DOHH2 (cell line): ENCODE measurements around the gene OR2A1.
"Not testable (repeated sequence)": the region's sequence is repeated elsewhere in the genome, so short reads cannot be mapped to it uniquely, and the experiment has no call there.

Experiments
- H3F3A ChIP-seq: fragments of 200-600 bp; sonication (generic), shearing (Covaris generic); 2 replicates; pipeline ENCODE4 v1.6.0; 2016; ENCODE audit warnings: antibody characterized with exemption, mild to moderate bottlenecking; ENCODE audit not compliant: control insufficient read depth, insufficient read depth
- H3K27ac ChIP-seq: fragments of 200-600 bp; sonication (generic); 2 replicates; pipeline ENCODE4 v1.5.1; 2014; ENCODE audit warnings: low read depth, mild to moderate bottlenecking, low read length, moderate library complexity
- H3K27me3 ChIP-seq: fragments of 200-600 bp; sonication (generic); 2 replicates; pipeline ENCODE4 v1.6.1; 2014; ENCODE audit warnings: mild to moderate bottlenecking, low read length, mixed read lengths; ENCODE audit not compliant: control insufficient read depth
- H3K36me3 ChIP-seq: fragments of 200-600 bp; sonication (generic); 2 replicates; pipeline ENCODE4 v1.6.1; 2014; ENCODE audit warnings: mild to moderate bottlenecking, low read length, moderate library complexity, mixed read lengths; ENCODE audit not compliant: control insufficient read depth
- H3K4me1 ChIP-seq: fragments of 200-600 bp; sonication (generic); 2 replicates; pipeline ENCODE4 v1.6.1; 2014; ENCODE audit warnings: mild to moderate bottlenecking, low read length, mixed read lengths; ENCODE audit not compliant: control insufficient read depth
- H3K4me2 ChIP-seq: fragments of 200-600 bp; sonication (generic); 2 replicates; pipeline ENCODE4 v1.6.0; 2014; ENCODE audit warnings: mild to moderate bottlenecking, low read length, moderate library complexity
- H3K4me3 ChIP-seq: fragments of 200-600 bp; sonication (generic); 2 replicates; pipeline ENCODE4 v1.5.1; 2014; ENCODE audit warnings: mild to moderate bottlenecking, low read length, mixed read lengths
- H3K79me2 ChIP-seq: fragments of 200-600 bp; sonication (generic); 2 replicates; pipeline ENCODE4 v1.6.1; 2014; ENCODE audit warnings: mild to moderate bottlenecking, low read length, mixed read lengths; ENCODE audit not compliant: control insufficient read depth
- H3K9me2 ChIP-seq: fragments of 200-600 bp; sonication (generic); replicated peaks from 2 replicates; pipeline ENCODE4 v1.6.1; 2014; ENCODE audit warnings: mild to moderate bottlenecking, low read length, mixed read lengths; ENCODE audit not compliant: control insufficient read depth
- H3K9me3 ChIP-seq: fragments of 200-600 bp; sonication (generic); 2 replicates; pipeline ENCODE4 v1.6.1; 2014; ENCODE audit warnings: antibody characterized with exemption, low read length, mixed read lengths; ENCODE audit not compliant: control insufficient read depth, insufficient read depth
- H4K20me1 ChIP-seq: fragments of 200-600 bp; sonication (generic); 2 replicates; pipeline ENCODE4 v1.6.0; 2014; ENCODE audit warnings: low read depth, mild to moderate bottlenecking, antibody characterized with exemption, low read length, moderate library complexity; ENCODE audit not compliant: control insufficient read depth, insufficient read depth

OR2A1 gene

DNA sequence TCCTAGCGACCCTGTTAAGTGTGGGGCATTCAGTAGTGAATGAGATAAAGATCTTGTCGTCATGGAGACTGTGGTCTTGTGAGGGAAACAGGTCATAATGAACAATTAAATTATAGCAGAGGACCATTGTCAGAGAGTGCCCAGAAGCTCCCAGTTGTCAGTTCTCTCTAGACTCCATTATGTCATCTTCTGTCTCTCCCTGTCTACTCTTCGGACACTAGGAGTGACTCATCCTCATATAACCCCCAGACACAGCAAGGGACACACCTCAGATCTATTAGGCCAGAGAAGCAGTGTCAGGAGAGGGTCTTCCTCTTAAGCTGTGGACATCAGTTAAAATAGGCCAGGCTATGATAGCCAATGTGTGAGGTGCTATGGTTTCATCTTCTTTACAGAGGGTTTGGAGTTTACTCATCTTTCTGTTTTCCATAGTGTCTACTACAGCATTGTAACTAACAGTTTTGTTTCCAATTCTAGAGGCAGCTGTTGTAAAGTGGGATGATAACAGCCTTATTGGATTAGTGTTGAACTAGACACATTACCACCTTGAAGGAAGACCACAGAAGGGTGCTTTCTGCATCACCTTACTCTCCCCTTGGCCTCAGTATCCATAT is 24.9 kb upstream of the OR2A1 start:
- not testable (repeated sequence) for H3F3A ChIP-seq, H3K27me3 ChIP-seq, H3K36me3 ChIP-seq, H3K4me1 ChIP-seq, H3K4me2 ChIP-seq, H3K4me3 ChIP-seq, H3K9me2 ChIP-seq, H3K9me3 ChIP-seq, H3K79me2 ChIP-seq, H4K20me1 ChIP-seq, H3K27ac ChIP-seq

DNA sequence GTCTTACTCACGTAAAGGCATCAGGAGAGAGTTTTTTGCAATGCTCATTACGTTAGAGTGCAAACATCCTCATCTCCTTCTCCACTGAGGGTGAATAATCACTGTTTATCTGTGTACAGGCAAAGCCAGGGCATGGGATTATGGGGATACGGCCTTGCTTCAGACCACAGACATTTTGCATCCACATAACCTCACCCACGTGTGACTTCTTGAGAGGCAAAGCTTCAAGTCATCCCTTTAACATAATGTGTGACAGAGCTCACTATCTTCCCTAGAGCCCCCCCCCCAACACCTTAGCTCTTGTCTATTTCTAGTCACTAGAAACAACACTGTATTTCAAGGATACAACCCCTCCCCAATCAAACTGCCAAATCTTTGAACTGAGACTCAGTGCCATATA is 20.6 kb upstream of the OR2A1 start:
- not testable (repeated sequence) for H4K20me1 ChIP-seq, H3K4me1 ChIP-seq, H3K9me3 ChIP-seq, H3K4me3 ChIP-seq, H3K27ac ChIP-seq, H3K9me2 ChIP-seq, H3K27me3 ChIP-seq, H3K36me3 ChIP-seq, H3K4me2 ChIP-seq, H3F3A ChIP-seq, H3K79me2 ChIP-seq

DNA sequence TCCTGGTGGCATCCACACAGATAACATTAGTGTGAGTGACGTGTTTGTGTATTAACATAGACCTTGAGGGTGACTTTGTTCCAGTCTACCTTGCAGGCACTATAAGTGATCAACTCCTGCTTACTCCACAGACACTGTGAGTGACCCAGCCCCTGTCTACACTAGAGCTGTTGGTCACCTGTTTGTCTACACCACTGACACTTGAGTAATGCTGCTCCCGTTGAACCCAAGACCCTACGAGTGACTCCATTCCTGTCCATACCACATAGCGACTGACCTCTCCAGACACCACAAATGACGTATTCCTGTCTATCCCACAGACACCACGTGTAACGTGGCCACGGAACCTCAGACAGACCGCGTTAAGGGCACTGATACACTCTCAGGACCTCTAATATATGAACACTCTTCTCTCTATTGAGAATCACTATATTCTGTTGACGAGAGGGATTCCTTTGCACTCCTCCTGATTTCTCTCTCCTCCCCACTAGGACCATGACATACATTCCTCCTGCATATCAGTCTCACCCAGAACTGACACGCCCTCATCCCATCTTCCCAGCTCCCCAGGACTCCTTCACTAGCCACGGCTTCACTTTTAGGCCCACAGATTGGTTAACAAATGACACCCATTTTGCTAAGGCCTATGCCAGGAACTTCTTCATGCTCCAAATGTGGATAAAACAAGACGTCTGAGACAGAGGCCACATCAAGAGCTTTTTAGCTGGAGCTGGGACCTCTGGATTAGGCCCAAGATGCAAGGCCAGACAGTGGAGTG is 19.6 kb upstream of the OR2A1 start:
- not testable (repeated sequence) for H3K4me1 ChIP-seq, H3K4me3 ChIP-seq, H4K20me1 ChIP-seq, H3K36me3 ChIP-seq, H3K9me3 ChIP-seq, H3K27me3 ChIP-seq, H3K27ac ChIP-seq, H3K79me2 ChIP-seq, H3K4me2 ChIP-seq, H3F3A ChIP-seq, H3K9me2 ChIP-seq

DNA sequence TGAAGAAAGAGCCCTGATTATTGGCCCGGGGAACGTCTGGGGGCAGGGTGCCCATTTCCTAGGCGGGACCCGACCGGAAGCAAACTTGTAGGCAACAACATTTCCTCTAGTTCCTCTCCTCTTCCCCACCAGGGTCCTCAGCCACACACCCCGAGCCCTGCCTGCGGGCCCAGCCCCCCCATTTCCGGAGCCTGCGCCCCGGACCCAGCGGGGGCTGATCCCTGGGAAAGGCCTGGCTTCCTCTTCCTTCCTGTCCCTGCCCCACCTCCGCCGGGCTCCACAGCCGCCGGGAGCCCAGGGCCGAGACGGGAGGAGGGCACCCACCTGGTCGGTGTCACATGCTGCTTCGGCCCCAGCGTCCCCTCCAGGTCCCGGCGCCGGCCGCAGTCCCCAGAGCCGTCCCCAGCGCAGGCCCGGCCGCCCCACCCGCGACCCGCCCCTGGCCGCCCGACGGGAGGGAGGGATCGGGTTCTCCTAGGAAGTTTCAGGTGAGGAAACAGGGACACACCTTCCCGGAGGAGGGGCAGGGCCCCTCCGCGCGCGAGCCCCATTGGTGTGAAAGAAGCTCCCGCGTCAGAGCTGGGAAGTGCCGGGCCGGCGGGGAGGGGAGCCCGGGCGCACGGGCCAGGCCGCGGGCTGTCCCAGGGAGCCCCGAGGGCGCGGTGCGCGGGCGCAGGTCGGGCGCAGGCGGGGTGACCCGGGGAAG is 18.3 kb upstream of the OR2A1 start:
- not testable (repeated sequence) for H3K79me2 ChIP-seq, H3K36me3 ChIP-seq, H3K4me1 ChIP-seq, H4K20me1 ChIP-seq, H3K27me3 ChIP-seq, H3K9me3 ChIP-seq, H3K27ac ChIP-seq, H3K9me2 ChIP-seq, H3K4me2 ChIP-seq, H3K4me3 ChIP-seq, H3F3A ChIP-seq

DNA sequence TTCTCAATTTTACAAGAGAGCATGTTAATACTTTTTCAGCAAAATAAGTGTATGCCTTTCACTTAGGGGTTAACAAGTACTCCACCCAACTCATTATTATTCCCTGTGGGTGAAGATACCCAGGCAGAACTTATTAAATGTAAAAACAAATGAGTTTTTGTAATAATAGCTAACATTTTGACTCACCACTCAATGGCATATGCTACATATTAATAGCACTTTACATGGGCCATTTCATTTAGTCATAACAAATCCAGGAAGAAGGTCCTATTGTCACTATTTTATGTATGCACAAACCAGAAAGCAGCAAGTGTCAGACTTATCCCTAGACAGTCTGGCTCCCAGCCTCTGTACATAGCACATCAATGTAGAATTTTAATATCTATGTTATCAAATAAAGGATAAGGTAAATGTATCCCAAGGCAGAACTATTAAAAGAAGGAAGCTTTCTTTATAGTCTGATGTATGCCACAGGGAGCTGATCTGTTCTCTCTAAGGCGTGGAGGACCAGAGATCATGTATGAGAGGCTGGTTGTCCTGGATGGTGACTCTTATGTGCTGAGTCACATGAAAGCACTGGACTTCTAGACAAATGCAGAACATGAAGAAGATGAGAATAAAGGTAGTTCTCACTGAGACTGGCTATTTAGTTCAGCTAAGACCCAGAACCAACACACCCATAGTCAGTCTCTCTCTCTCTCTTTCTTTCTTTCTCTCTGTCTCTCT is 9.5 kb upstream of the OR2A1 start:
- not testable (repeated sequence) for H3F3A ChIP-seq, H3K36me3 ChIP-seq, H3K27ac ChIP-seq, H3K4me3 ChIP-seq, H3K9me2 ChIP-seq, H3K27me3 ChIP-seq, H3K79me2 ChIP-seq, H3K4me2 ChIP-seq, H4K20me1 ChIP-seq, H3K4me1 ChIP-seq, H3K9me3 ChIP-seq

DNA sequence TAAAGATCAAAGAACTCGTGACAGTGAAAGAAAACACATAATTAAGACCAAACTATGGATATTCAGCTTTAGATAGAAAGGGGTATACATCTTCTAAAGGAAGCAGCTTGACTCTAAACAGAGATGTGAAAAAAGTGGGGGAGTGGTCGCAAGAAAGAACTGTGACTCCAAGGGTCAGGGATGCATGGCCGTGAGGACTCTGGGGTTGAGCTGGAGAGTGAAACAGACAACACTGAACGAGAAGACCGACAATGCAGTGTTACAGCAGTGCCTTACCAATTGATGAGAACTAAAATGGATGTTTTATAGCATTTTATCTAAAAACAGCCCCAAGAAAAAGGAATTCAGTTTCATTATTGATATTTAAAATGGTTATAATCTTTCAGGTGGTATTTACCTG is 8.6 kb upstream of the OR2A1 start:
- not testable (repeated sequence) for H3K27ac ChIP-seq, H3K9me3 ChIP-seq, H3K4me1 ChIP-seq, H3K4me3 ChIP-seq, H3K4me2 ChIP-seq, H3K27me3 ChIP-seq, H3K79me2 ChIP-seq, H3F3A ChIP-seq, H3K36me3 ChIP-seq, H3K9me2 ChIP-seq, H4K20me1 ChIP-seq

DNA sequence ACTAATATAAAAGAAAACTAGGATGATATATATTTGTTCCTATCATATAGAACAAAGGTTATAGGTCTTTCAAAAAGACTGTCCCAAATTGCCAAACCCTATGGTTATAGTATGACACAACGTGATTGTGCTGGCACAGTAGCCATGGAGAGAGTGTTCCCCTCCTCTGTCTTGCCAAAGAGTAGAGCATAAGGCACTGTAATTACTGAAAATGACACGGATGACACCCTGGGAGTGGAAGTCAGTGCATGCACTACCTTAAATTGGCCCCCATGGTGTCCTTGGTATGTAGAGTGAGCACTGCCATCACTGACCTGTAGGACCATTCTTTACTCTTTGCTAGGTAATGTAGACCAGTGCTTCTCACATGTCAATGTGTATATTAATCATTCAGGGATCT is 7.1 kb upstream of the OR2A1 start:
- H3F3A ChIP-seq, H3K36me3 ChIP-seq, H3K79me2 ChIP-seq, H3K4me3 ChIP-seq, H3K9me3 ChIP-seq, H3K27me3 ChIP-seq, H3K27ac ChIP-seq, H4K20me1 ChIP-seq, H3K9me2 ChIP-seq, H3K4me2 ChIP-seq, H3K4me1 ChIP-seq: not testable (repeated sequence)

DNA sequence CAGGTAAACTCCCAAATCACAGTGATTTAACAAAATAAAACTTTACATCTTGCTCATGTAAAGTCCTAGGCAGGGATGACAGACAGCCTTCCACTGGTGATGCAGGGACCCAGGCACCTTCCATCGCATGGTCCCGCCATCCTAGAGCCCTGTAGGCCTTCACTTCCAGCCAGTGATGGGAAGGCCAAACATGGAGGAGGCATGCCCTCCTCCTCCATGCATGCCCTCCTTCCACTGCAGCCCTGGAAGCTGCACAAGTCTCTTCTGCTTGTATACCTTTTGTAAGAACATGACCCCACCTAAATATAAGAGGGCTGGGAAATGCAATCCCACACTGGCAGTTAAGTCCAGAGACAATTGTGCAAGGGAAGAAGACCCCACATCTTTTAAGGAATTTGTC is 2.5 kb upstream of the OR2A1 start:
- not testable (repeated sequence) for H3K9me2 ChIP-seq, H3K79me2 ChIP-seq, H3K9me3 ChIP-seq, H3K4me2 ChIP-seq, H3K27ac ChIP-seq, H3F3A ChIP-seq, H3K4me3 ChIP-seq, H3K4me1 ChIP-seq, H3K36me3 ChIP-seq, H3K27me3 ChIP-seq, H4K20me1 ChIP-seq
